Trophoblast cell (in vitro differentiated cells and primary cell): ENCODE results near the gene APBB1.

Experiments used
- DNase-seq, 2 donors: peaks; one replicate each; pipeline ENCODE4 v3.0.0-alpha.2; 2016
- H2AFZ ChIP-seq: 2 replicates; pipeline ENCODE4 v1.6.1; 2013; ENCODE audit warnings: low read length, moderate library complexity, mild to moderate bottlenecking; ENCODE audit not compliant: insufficient read depth, poor library complexity
- H2AK5ac ChIP-seq: 2 replicates; pipeline ENCODE4 v1.6.1; 2013; ENCODE audit warnings: mild to moderate bottlenecking, low read length
- H2BK120ac ChIP-seq: 2 replicates; pipeline ENCODE4 v1.6.1; 2013; ENCODE audit warnings: low read length, mild to moderate bottlenecking, moderate library complexity; ENCODE audit not compliant: insufficient read depth, poor library complexity
- H2BK12ac ChIP-seq: 2 replicates; pipeline ENCODE4 v1.6.1; 2013; ENCODE audit warnings: mild to moderate bottlenecking, low read length, moderate library complexity
- H2BK5ac ChIP-seq: 2 replicates; pipeline ENCODE4 v1.6.1; 2013; ENCODE audit warnings: low read length, low read depth, moderate library complexity, mild to moderate bottlenecking; ENCODE audit not compliant: poor library complexity
- H3K14ac ChIP-seq: 2 replicates; pipeline ENCODE4 v1.6.1; 2013; ENCODE audit warnings: mild to moderate bottlenecking, low read length
- H3K18ac ChIP-seq: 2 replicates; pipeline ENCODE4 v1.6.1; 2013; ENCODE audit warnings: mild to moderate bottlenecking, low read length
- H3K23ac ChIP-seq: 2 replicates; pipeline ENCODE4 v1.6.1; 2013; ENCODE audit warnings: low read length
- H3K27ac ChIP-seq: 2 replicates; pipeline ENCODE4 v1.5.1; 2013; ENCODE audit warnings: low read depth, mild to moderate bottlenecking, inconsistent platforms, low read length, moderate library complexity
- H3K27me3 ChIP-seq: 2 replicates; pipeline ENCODE4 v1.6.1; 2013; ENCODE audit warnings: inconsistent platforms, mild to moderate bottlenecking, low read length, moderate library complexity; ENCODE audit not compliant: insufficient read depth
- H3K36me3 ChIP-seq, 2 experiments: 1 replicate in 1 of 2; 2 replicates in 1 of 2; pipeline ENCODE4 v1.6.1; 2013; ENCODE audit warnings: low read length in 2 of 2, mild to moderate bottlenecking in 2 of 2, moderate library complexity in 1 of 2; ENCODE audit not compliant: insufficient read depth in 2 of 2, control insufficient read depth in 1 of 2
- H3K4ac ChIP-seq: 2 replicates; pipeline ENCODE4 v1.6.1; 2013; ENCODE audit warnings: low read depth, mild to moderate bottlenecking, low read length, moderate library complexity
- H3K4me1 ChIP-seq, 2 experiments: 1 replicate in 1 of 2; 2 replicates in 1 of 2; pipeline ENCODE4 v1.6.1; 2013; ENCODE audit warnings: low read length in 2 of 2, mild to moderate bottlenecking in 2 of 2, moderate library complexity in 1 of 2; ENCODE audit not compliant: insufficient read depth in 2 of 2, control insufficient read depth in 1 of 2
- H3K4me2 ChIP-seq: 2 replicates; pipeline ENCODE4 v1.6.1; 2013; ENCODE audit warnings: inconsistent platforms, mild to moderate bottlenecking, low read length, moderate library complexity
- H3K4me3 ChIP-seq: 2 replicates; pipeline ENCODE4 v1.5.1; 2013; ENCODE audit warnings: mild to moderate bottlenecking, low read depth, low read length, inconsistent platforms
- H3K79me1 ChIP-seq: one replicate; pipeline ENCODE4 v1.6.1; 2013; ENCODE audit warnings: low read length
- H3K79me2 ChIP-seq: 2 replicates; pipeline ENCODE4 v1.6.1; 2013; ENCODE audit warnings: low read length, mild to moderate bottlenecking; ENCODE audit not compliant: control insufficient read depth, insufficient read depth, poor library complexity
- H3K9ac ChIP-seq: 2 replicates; pipeline ENCODE4 v1.6.1; 2013; ENCODE audit warnings: mild to moderate bottlenecking, low read length
- H3K9me3 ChIP-seq: 2 replicates; pipeline ENCODE4 v1.6.1; 2013; ENCODE audit warnings: low read depth, mild to moderate bottlenecking, control low read depth, inconsistent platforms, low read length; ENCODE audit not compliant: insufficient read depth
- H4K12ac ChIP-seq: 2 replicates; pipeline ENCODE4 v1.6.1; 2013; ENCODE audit warnings: low read depth, mild to moderate bottlenecking, low read length, moderate library complexity
- H4K8ac ChIP-seq: 2 replicates; pipeline ENCODE4 v1.6.1; 2013; ENCODE audit warnings: low read depth, mild to moderate bottlenecking, low read length, moderate library complexity
- H4K91ac ChIP-seq: one replicate; pipeline ENCODE4 v1.6.1; 2013; ENCODE audit warnings: low read depth, mild to moderate bottlenecking, low read length, moderate library complexity
- WGBS: extraction: QIAGEN DNeasy Blood & Tissue Kit; methylation state at CpG from one replicate; pipeline ENCODE4 v1.1.7; 2013; ENCODE audit warnings: missing lambda C conversion rate; ENCODE audit not compliant: insufficient read length, insufficient coverage; ENCODE audit errors: extremely low coverage; 5-methylcytosine and 5-hydroxymethylcytosine counted together

Gene APBB1

DNA sequence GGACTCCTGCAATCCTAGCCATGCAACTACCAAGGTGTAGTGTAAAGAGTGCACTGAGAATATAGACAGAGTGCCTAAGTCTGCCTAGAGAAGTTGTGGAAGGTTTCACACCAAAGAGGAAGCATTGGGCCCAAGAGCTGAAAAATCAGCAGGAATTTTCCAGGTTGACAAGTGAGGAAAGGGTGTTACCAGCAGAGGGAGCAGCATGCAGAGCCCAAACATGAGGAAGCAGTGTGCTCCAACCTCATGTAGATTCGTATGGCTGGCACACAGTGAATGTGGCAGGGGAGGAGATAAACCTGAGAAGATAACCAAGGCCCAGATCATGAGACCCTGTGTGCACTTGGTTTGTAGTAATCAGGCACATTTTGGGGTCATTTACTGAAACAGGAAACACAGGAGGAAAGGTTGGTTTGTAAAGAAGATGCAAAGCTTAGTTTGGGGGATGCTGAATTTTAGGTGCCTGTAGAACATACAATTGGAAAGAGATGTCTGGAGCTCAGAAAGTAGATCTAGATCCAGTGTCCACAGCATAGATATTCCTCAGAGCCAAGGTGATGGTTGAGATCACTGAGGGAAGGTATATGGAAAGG lies 20.2 kb upstream of the APBB1 start:
- DNase-seq, result peak; percentile 37 to 66
- H2BK12ac ChIP-seq, result no peak overlapping the region
- no peak overlapping the region for H3K4me3 ChIP-seq
- no peak overlapping the region for H3K4ac ChIP-seq
- H4K8ac ChIP-seq, result no peak overlapping the region
- no peaks in the 10 kb centered on the region for H3K79me2 ChIP-seq
- H2AK5ac ChIP-seq, result no peak overlapping the region
- H3K27me3 ChIP-seq, result no peaks in the 10 kb centered on the region
- no peak overlapping the region for H4K91ac ChIP-seq
- H3K9me3 ChIP-seq, result peaks cover 3% of the 10 kb centered on the region
- no peak overlapping the region for H3K18ac ChIP-seq
- H3K14ac ChIP-seq, result no peak overlapping the region
- H3K4me1 ChIP-seq, result peaks cover 14 to 21% of the 10 kb centered on the region in 2 experiments
- H3K36me3 ChIP-seq, result no peaks in the 10 kb centered on the region
- H3K9ac ChIP-seq, result no peak overlapping the region
- H2BK120ac ChIP-seq, result no peak overlapping the region
- peaks cover 5% of the 10 kb centered on the region for H3K79me1 ChIP-seq
- H3K4me2 ChIP-seq, result no peak overlapping the region
- H2BK5ac ChIP-seq, result no peak overlapping the region
- H3K23ac ChIP-seq, result no peak overlapping the region
- H2AFZ ChIP-seq, result no peak overlapping the region
- H4K12ac ChIP-seq, result no peak overlapping the region
- no CpG with 5 or more reads among the region's 1 CpG for WGBS
- H3K27ac ChIP-seq, result no peak overlapping the region

- no CpG with 5 or more reads among the region's 3 CpGs for WGBS
- Histone ChIP-seq H4K91ac (no peak overlapping the region), H3K79me1 (peaks cover 5% of the 10 kb centered on the region), H3K4me3 (no peak overlapping the region), H2BK5ac (no peak overlapping the region), H3K4me1 (peaks cover 14 to 21% of the 10 kb centered on the region in 2 experiments), H3K27me3 (no peaks in the 10 kb centered on the region), H3K4me2 (no peak overlapping the region), H3K9ac (no peak overlapping the region), H4K12ac (no peak overlapping the region), H3K36me3 (no peaks in the 10 kb centered on the region), H2AFZ (no peak overlapping the region), H3K9me3 (peaks cover 3% of the 10 kb centered on the region), H3K14ac (no peak overlapping the region), H3K27ac (no peak overlapping the region), H2AK5ac (no peak overlapping the region), H4K8ac (no peak overlapping the region), H3K18ac (no peak overlapping the region), H3K4ac (no peak overlapping the region), H2BK12ac (no peak overlapping the region), H3K23ac (no peak overlapping the region), H3K79me2 (no peaks in the 10 kb centered on the region), H2BK120ac (no peak overlapping the region)
- no peak for DNase-seq
Measured at GRCh38 chr11:6437993-6438392, 19.1 kb upstream of the APBB1 start.

- no peaks in the 10 kb centered on the region for H3K36me3 ChIP-seq
- peaks cover 14 to 21% of the 10 kb centered on the region in 2 experiments for H3K4me1 ChIP-seq
- DNase-seq, result no peak
- H3K79me2 ChIP-seq, result no peaks in the 10 kb centered on the region
- no peak overlapping the region for H3K14ac ChIP-seq
- H3K27me3 ChIP-seq, result no peaks in the 10 kb centered on the region
- H3K18ac ChIP-seq, result no peak overlapping the region
- no peak overlapping the region for H3K27ac ChIP-seq
- H3K4me2 ChIP-seq, result no peak overlapping the region
- H4K91ac ChIP-seq, result no peak overlapping the region
- H3K9ac ChIP-seq, result no peak overlapping the region
- no peak overlapping the region for H3K4me3 ChIP-seq
- H3K79me1 ChIP-seq, result peaks cover 5% of the 10 kb centered on the region
- no peak overlapping the region for H2BK12ac ChIP-seq
- H3K23ac ChIP-seq, result no peak overlapping the region
- no peak overlapping the region for H4K8ac ChIP-seq
- H2AK5ac ChIP-seq, result no peak overlapping the region
- H3K9me3 ChIP-seq, result peaks cover 3% of the 10 kb centered on the region
- H2AFZ ChIP-seq, result no peak overlapping the region
- H2BK120ac ChIP-seq, result no peak overlapping the region
- no peak overlapping the region for H3K4ac ChIP-seq
- no peak overlapping the region for H2BK5ac ChIP-seq
- no CpG with 5 or more reads among the region's 12 CpGs for WGBS
- H4K12ac ChIP-seq, result no peak overlapping the region
Measured at GRCh38 chr11:6437423-6437822, 18.5 kb upstream of the APBB1 start.

- H2BK5ac ChIP-seq, result no peak overlapping the region
- H4K91ac ChIP-seq, result no peak overlapping the region
- H3K36me3 ChIP-seq, result no peaks in the 10 kb centered on the region
- no CpG with 5 or more reads among the region's 5 CpGs for WGBS
- no peak overlapping the region for H2AFZ ChIP-seq
- no peak overlapping the region for H2BK120ac ChIP-seq
- H3K18ac ChIP-seq, result no peak overlapping the region
- no peak overlapping the region for H3K27ac ChIP-seq
- H3K79me1 ChIP-seq, result peaks cover 3% of the 10 kb centered on the region
- no peaks in the 10 kb centered on the region for H3K79me2 ChIP-seq
- H3K4me2 ChIP-seq, result no peak overlapping the region
- DNase-seq, result no peak
- no peak overlapping the region for H3K4ac ChIP-seq
- no peak overlapping the region for H2BK12ac ChIP-seq
- H3K23ac ChIP-seq, result no peak overlapping the region
- H3K27me3 ChIP-seq, result no peaks in the 10 kb centered on the region
- no peak overlapping the region for H3K9ac ChIP-seq
- no peaks in the 10 kb centered on the region for H3K9me3 ChIP-seq
- no peak overlapping the region for H2AK5ac ChIP-seq
- no peak overlapping the region for H3K4me3 ChIP-seq
- no peak overlapping the region for H3K14ac ChIP-seq
- H4K8ac ChIP-seq, result no peak overlapping the region
- H3K4me1 ChIP-seq, result peaks cover 10 to 11% of the 10 kb centered on the region in 2 experiments
- no peak overlapping the region for H4K12ac ChIP-seq
Measured at GRCh38 chr11:6433998-6434660, 15.2 kb upstream of the APBB1 start.
